AG04450 (cell line): ENCODE data around the gene RHBDD1. TPM values are rescaled to one million over a fixed set of nuclear protein-coding genes. Genes with fewer than 3 reads are reported as not detected.

ENCODE experiments used
- CTCF ChIA-PET: fragments of 300-600, 350-600 bp; formaldehyde crosslinking; extraction: SDS; loops from one replicate; lab custom pipeline; 2022; ENCODE audit warnings: antibody characterized with exemption, inconsistent platforms; lab: Charles Lee
- POLR2A ChIA-PET: fragments of 350-600 bp; formaldehyde crosslinking; extraction: SDS; loops from one replicate; lab custom pipeline; 2021; ENCODE audit warnings: antibody characterized with exemption, inconsistent platforms; lab: Yijun Ruan, JAX
- DNase-seq: peaks from one replicate; pipeline ENCODE4 v3.0.0-alpha.2; 2011; ENCODE audit warnings: low read depth, low spot score
- H3K27ac ChIP-seq: one replicate; pipeline ENCODE4 v1.5.1; 2012; ENCODE audit warnings: low read depth, low read length, control low read depth
- H3K27me3 ChIP-seq: one replicate; pipeline ENCODE4 v1.6.0; 2012; ENCODE audit warnings: low read length; ENCODE audit not compliant: control insufficient read depth, insufficient read depth
- H3K4me3 ChIP-seq: 2 replicates; pipeline ENCODE4 v1.5.1; 2011; ENCODE audit warnings: mild to moderate bottlenecking, low read depth, low read length, control low read depth
- H3K9me3 ChIP-seq: 2 replicates; pipeline ENCODE4 v1.5.1; 2012; ENCODE audit warnings: low read length; ENCODE audit not compliant: control insufficient read depth, insufficient read depth
- polyA plus RNA-seq: library from polyadenylated mRNA; depleted of rRNA; stranded (reverse); fragments of >200 nt; gene quantifications from 2 replicates; pipeline ENCODE4 v1.2.3, GENCODE V29; 2011
- TF ChIP-seq, protein P1 (sequence below): IDR thresholded peaks from 2 replicates; pipeline ENCODE4 v1.5.1; 2011; ENCODE audit warnings: low read depth, low read length, control low read depth, inconsistent platforms

Gene RHBDD1
- polyA plus RNA-seq, 1 experiment, result 48.7 TPM

- DNase-seq, result no peak
- Histone ChIP-seq H3K9me3 (no peaks in the 10 kb centered on the region), H3K27me3 (no peaks in the 10 kb centered on the region), H3K27ac (no peak overlapping the region), H3K4me3 (no peak overlapping the region)
- CTCF ChIA-PET, result interaction anchor here (0.6 to 3.9 kb wide), 3 partner anchors 11 to 1667 kb away, joined by 3 to 31 read pairs (median 3); no protein-coding TSS in a partner anchor
- TF ChIP-seq, protein P1, sequence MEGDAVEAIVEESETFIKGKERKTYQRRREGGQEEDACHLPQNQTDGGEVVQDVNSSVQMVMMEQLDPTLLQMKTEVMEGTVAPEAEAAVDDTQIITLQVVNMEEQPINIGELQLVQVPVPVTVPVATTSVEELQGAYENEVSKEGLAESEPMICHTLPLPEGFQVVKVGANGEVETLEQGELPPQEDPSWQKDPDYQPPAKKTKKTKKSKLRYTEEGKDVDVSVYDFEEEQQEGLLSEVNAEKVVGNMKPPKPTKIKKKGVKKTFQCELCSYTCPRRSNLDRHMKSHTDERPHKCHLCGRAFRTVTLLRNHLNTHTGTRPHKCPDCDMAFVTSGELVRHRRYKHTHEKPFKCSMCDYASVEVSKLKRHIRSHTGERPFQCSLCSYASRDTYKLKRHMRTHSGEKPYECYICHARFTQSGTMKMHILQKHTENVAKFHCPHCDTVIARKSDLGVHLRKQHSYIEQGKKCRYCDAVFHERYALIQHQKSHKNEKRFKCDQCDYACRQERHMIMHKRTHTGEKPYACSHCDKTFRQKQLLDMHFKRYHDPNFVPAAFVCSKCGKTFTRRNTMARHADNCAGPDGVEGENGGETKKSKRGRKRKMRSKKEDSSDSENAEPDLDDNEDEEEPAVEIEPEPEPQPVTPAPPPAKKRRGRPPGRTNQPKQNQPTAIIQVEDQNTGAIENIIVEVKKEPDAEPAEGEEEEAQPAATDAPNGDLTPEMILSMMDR, result no peak
- POLR2A ChIA-PET, result no interaction called here
Measured at GRCh38 chr2:227022608-227023007, 186.8 kb downstream of the RHBDD1 start.

DNA sequence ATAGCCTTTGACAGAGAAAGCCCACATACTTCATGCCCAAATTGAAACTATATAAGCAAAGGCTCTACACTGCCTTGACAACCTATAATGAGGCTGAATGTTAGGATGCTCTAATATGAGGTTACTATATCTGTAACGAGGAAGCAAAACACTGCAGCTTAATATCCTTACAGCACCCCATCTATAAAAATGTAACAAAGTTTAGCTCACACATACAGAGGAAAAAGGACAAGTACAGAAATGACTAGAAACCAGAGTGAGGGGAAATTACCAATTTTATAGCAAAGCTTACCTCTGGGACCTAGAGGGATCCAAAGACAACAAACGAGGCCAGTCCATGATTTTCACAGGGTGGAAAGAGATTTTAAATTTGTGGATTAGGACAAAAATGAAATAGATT is 189.7 kb downstream of the RHBDD1 start:
- ChIA-PET CTCF (no interaction called here), POLR2A (no interaction called here)
- H3K27me3 ChIP-seq, result no peaks in the 10 kb centered on the region
- H3K4me3 ChIP-seq, result no peak overlapping the region
- DNase-seq, result no peak
- no peak overlapping the region for H3K27ac ChIP-seq
- no peaks in the 10 kb centered on the region for H3K9me3 ChIP-seq
- TF ChIP-seq, protein P1, result no peak

DNA sequence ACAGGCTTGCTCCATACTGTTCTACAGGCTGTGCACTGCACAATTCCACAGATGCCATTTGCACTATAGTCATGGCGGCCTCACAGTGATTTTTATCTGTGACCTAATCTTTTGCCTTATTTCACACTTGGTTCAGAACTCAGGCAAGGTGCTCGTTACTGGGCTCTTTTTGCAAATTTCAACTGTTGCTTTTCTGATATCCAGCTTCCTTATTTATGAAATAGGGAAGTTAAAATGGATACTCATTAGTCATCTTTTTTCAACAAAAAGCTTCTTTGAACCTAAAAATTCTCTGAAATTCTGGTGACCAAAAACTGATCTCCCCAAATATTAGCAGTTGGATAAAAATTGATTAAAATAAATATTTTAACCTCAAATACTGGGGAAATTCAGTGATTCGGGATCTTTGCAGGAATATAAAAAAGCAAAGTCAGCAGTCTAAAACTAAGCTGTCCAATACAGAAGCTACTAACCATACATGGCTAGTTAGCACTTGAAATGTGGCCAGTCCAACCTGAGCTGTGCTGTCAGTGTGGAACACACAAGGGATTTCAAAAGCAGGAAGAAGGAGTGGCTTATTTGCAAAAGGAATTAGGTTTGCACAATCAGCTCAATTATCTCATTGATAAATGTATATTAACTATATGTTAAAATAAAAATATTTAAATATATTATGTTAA is 193.7 kb downstream of the RHBDD1 start:
- TF ChIP-seq, protein P1, result no peak
- CTCF ChIA-PET, result no interaction called here
- Histone ChIP-seq H3K27ac (no peak overlapping the region), H3K4me3 (no peak overlapping the region), H3K9me3 (no peaks in the 10 kb centered on the region), H3K27me3 (no peaks in the 10 kb centered on the region)
- POLR2A ChIA-PET, result no interaction called here
- DNase-seq, result no peak

DNA sequence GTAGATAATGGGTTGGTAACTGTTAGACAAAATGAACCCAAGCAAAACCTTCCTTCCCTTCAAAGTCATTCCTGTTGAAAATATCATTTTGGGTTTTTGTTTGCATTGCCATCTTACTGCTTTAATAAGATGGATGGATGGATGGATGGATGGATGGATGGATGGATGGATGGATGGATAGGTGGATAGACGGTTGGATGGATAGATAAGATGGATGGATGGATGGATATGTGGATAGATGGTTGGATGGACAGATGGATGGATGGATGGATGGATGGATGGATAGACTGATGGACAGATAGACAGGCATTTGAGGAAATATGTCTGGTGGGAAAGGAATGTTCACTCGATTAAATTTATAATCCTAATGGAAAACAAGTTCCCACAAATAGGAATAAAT is 194.9 kb downstream of the RHBDD1 start:
- H3K4me3 ChIP-seq, result no peak overlapping the region
- H3K27me3 ChIP-seq, result no peaks in the 10 kb centered on the region
- CTCF ChIA-PET, result no interaction called here
- TF ChIP-seq, protein P1, result no peak
- no peak for DNase-seq
- POLR2A ChIA-PET, result no interaction called here
- no peak overlapping the region for H3K27ac ChIP-seq
- H3K9me3 ChIP-seq, result no peaks in the 10 kb centered on the region

- no peaks in the 10 kb centered on the region for H3K27me3 ChIP-seq
- no peak overlapping the region for H3K4me3 ChIP-seq
- CTCF ChIA-PET, result interaction anchor here (0.8 kb wide), 1 partner anchor 75 kb away, joined by 3 read pairs; no protein-coding TSS in a partner anchor
- no peak for DNase-seq
- TF ChIP-seq, protein P1, result no peak
- H3K9me3 ChIP-seq, result no peaks in the 10 kb centered on the region
- no peak overlapping the region for H3K27ac ChIP-seq
- POLR2A ChIA-PET, result no interaction called here
Measured at GRCh38 chr2:227031379-227031778, 195.5 kb downstream of the RHBDD1 start.
